HUES48 (cell line): ENCODE measurements around the gene CEP72.
"Not testable (repeated sequence)": the region's sequence is repeated elsewhere in the genome, so short reads cannot be mapped to it uniquely, and the experiment has no call there.

Experiments used
- H3K27ac ChIP-seq: one replicate; pipeline ENCODE4 v1.7.0; 2013; ENCODE audit warnings: low read depth, low read length, inconsistent platforms
- H3K27me3 ChIP-seq: 2 replicates; pipeline ENCODE4 v1.6.1; 2013; ENCODE audit warnings: mild to moderate bottlenecking, low read length; ENCODE audit not compliant: control insufficient read depth, insufficient read depth
- H3K36me3 ChIP-seq: 2 replicates; pipeline ENCODE4 v1.6.1; 2013; ENCODE audit warnings: low read length; ENCODE audit not compliant: control insufficient read depth, insufficient read depth
- H3K4me1 ChIP-seq: 2 replicates; pipeline ENCODE4 v1.6.1; 2013; ENCODE audit warnings: mild to moderate bottlenecking, low read length; ENCODE audit not compliant: control insufficient read depth, insufficient read depth
- H3K4me3 ChIP-seq: 2 replicates; pipeline ENCODE4 v1.5.1; 2013; ENCODE audit warnings: mild to moderate bottlenecking, low read depth, low read length
- H3K9ac ChIP-seq: 2 replicates; pipeline ENCODE4 v1.6.1; 2013; ENCODE audit warnings: mild to moderate bottlenecking, low read depth, low read length, moderate library complexity
- H3K9me3 ChIP-seq: 2 replicates; pipeline ENCODE4 v1.6.1; 2013; ENCODE audit warnings: low read length; ENCODE audit not compliant: control insufficient read depth, insufficient read depth

Gene CEP72

GRCh38 chr5:570886-571285, 41.3 kb upstream of the CEP72 start:
- no peaks in the 10 kb centered on the region for H3K36me3 ChIP-seq
- no peaks in the 10 kb centered on the region for H3K9me3 ChIP-seq
- H3K27ac ChIP-seq, result no peak overlapping the region
- H3K27me3 ChIP-seq, result peaks cover 3% of the 10 kb centered on the region
- H3K9ac ChIP-seq, result no peak overlapping the region
- peaks cover 3% of the 10 kb centered on the region; the same call in 1 of the 2 replicates for H3K4me1 ChIP-seq
- H3K4me3 ChIP-seq, result no peak overlapping the region

DNA sequence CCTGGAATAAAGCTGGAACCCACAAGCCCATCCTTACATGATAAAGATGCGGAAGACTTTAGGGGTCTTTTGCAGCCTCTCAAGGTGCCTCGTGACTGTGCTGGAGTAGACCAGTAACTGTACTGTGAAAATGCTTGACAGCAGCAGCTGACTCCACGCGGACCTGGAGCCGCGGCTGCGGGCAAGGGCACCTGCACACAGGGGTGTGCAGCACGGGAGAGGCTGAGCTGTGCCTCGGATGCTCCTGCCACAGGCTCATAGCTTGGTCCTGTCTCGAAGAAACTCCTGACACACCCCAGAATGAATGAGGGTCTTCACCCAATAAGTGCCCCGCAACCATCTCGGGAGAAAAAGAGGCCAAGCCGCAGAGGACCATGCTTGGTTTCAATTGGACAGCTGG, 40.3 kb upstream of the CEP72 start:
- Histone ChIP-seq H3K27me3 (no peaks in the 10 kb centered on the region; the same call in 1 of the 2 replicates), H3K4me3 (no peak overlapping the region), H3K27ac (no peak overlapping the region), H3K9me3 (no peaks in the 10 kb centered on the region; the same call in 1 of the 2 replicates), H3K9ac (no peak overlapping the region), H3K4me1 (peaks cover 3% of the 10 kb centered on the region; the same call in 1 of the 2 replicates), H3K36me3 (no peaks in the 10 kb centered on the region)

DNA sequence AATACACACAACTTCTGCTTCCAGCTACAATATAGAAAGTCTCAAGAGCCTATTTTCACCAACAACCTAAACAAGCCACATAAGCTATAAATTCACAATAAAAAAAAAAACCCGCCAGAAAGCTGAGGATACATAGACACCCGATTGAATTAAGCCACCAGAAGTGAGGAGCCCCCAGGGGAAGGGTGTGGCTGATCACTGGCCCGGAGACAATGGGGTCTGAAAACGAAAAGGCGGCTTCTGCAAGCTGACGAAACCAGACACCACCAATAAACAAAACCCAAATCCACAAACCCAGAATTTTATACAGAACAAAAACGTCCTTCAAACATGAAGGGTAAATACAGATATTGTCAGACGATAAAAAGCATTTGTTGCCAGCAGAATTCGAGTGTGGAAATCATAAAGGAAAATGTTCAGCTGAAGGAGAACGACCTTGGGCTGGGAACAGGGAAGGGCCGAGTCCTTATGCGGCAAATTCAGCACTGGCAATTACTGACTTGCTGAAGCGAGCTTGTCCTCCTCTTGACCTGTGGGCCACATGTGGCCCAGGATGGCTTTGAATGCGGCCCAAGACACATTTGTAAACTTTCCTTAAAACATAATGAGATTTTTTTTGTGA, 39.6 kb upstream of the CEP72 start:
- no peak overlapping the region for H3K9ac ChIP-seq
- H3K4me3 ChIP-seq, result no peak overlapping the region
- no peaks in the 10 kb centered on the region; the same call in 1 of the 2 replicates for H3K9me3 ChIP-seq
- no peaks in the 10 kb centered on the region for H3K36me3 ChIP-seq
- no peak overlapping the region for H3K27ac ChIP-seq
- peaks cover 3% of the 10 kb centered on the region; the same call in 1 of the 2 replicates for H3K4me1 ChIP-seq
- H3K27me3 ChIP-seq, result no peaks in the 10 kb centered on the region; the same call in 1 of the 2 replicates

DNA sequence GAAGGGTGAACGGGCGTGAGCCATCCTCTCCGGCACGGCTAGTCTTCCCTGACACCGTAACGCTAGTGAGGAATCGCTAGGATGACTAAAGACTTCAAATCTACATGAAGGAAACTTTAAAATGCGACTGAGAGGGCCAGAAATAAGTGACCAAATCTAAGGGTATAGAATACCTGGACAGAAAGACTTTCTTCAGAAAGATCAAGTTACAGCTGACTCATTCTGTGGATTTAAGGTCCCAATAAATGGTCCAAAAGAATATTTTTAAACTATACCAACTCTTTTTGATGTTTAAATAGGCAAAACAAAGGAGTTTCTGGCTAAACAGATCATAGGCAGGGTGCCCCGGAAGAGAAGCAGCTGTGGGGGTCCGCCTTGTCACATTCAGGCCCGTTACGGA, 38.9 kb upstream of the CEP72 start:
- no peak overlapping the region for H3K9ac ChIP-seq
- no peaks in the 10 kb centered on the region; the same call in 1 of the 2 replicates for H3K9me3 ChIP-seq
- peaks cover 2% of the 10 kb centered on the region for H3K27me3 ChIP-seq
- H3K36me3 ChIP-seq, result no peaks in the 10 kb centered on the region
- no peak overlapping the region for H3K27ac ChIP-seq
- H3K4me3 ChIP-seq, result no peak overlapping the region
- peaks cover 3% of the 10 kb centered on the region; the same call in 1 of the 2 replicates for H3K4me1 ChIP-seq

- H3K27ac ChIP-seq, result no peak overlapping the region
- no peak overlapping the region for H3K9ac ChIP-seq
- H3K9me3 ChIP-seq, result no peaks in the 10 kb centered on the region; the same call in 1 of the 2 replicates
- H3K27me3 ChIP-seq, result peaks cover 10% of the 10 kb centered on the region
- no peaks in the 10 kb centered on the region for H3K36me3 ChIP-seq
- no peak overlapping the region for H3K4me3 ChIP-seq
- H3K4me1 ChIP-seq, result peaks cover 3% of the 10 kb centered on the region; the same call in 1 of the 2 replicates
Observed at GRCh38 chr5:573976-574375, 38.2 kb upstream of the CEP72 start.

- no peaks in the 10 kb centered on the region; the same call in 1 of the 2 replicates for H3K9me3 ChIP-seq
- H3K36me3 ChIP-seq, result no peaks in the 10 kb centered on the region
- H3K9ac ChIP-seq, result no peak overlapping the region
- H3K27ac ChIP-seq, result no peak overlapping the region
- H3K4me3 ChIP-seq, result no peak overlapping the region
- H3K27me3 ChIP-seq, result peaks cover 16% of the 10 kb centered on the region
- peaks cover 9% of the 10 kb centered on the region; the same call in 1 of the 2 replicates for H3K4me1 ChIP-seq
Observed at GRCh38 chr5:574906-575305, 37.2 kb upstream of the CEP72 start.

GRCh38 chr5:575636-576035, 36.5 kb upstream of the CEP72 start:
- H3K36me3 ChIP-seq, result no peaks in the 10 kb centered on the region
- peaks cover 19% of the 10 kb centered on the region for H3K27me3 ChIP-seq
- H3K4me3 ChIP-seq, result no peak overlapping the region
- H3K9ac ChIP-seq, result no peak overlapping the region
- no peaks in the 10 kb centered on the region; the same call in 1 of the 2 replicates for H3K9me3 ChIP-seq
- H3K4me1 ChIP-seq, result peaks cover 16% of the 10 kb centered on the region
- no peak overlapping the region for H3K27ac ChIP-seq

DNA sequence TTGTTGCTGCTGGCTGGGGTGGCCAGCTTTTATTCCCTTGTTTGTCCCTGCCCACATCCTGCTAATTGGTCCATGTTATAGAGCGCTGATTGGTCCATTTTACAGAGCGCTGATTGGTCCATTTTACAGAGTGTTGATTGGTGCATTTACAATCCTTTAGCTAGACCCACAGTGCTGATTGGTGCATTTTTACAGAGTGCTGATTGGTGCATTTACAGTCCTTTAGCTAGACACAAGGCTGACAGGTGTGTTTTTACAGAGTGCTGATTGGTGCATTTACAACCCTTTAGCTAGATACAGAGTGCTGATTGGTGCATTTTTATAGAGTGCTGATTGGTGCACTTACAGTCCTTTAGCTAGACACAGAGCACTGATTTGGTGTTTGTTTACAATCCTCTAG, 34.9 kb upstream of the CEP72 start:
- peaks cover 19% of the 10 kb centered on the region for H3K4me1 ChIP-seq
- H3K9ac ChIP-seq, H3K36me3 ChIP-seq, H3K27ac ChIP-seq, H3K4me3 ChIP-seq, H3K9me3 ChIP-seq: not testable (repeated sequence)
- H3K27me3 ChIP-seq, result peaks cover 30% of the 10 kb centered on the region

GRCh38 chr5:577800-578199, 34.3 kb upstream of the CEP72 start:
- Histone ChIP-seq H3K4me1 (peaks cover 16% of the 10 kb centered on the region), H3K4me3 (no peak overlapping the region), H3K9ac (no peak overlapping the region), H3K9me3 (no peaks in the 10 kb centered on the region; the same call in 1 of the 2 replicates), H3K27me3 (peaks cover 31% of the 10 kb centered on the region), H3K27ac (no peak overlapping the region), H3K36me3 (no peaks in the 10 kb centered on the region)

- H3K27me3 ChIP-seq, result peaks cover 36% of the 10 kb centered on the region
- H3K4me1 ChIP-seq, result peaks cover 16% of the 10 kb centered on the region
- no peaks in the 10 kb centered on the region; the same call in 1 of the 2 replicates for H3K9me3 ChIP-seq
- H3K9ac ChIP-seq, result no peak overlapping the region
- H3K36me3 ChIP-seq, result no peaks in the 10 kb centered on the region
- no peak overlapping the region for H3K27ac ChIP-seq
- H3K4me3 ChIP-seq, result no peak overlapping the region
Observed at GRCh38 chr5:579211-579610, 32.9 kb upstream of the CEP72 start.

GRCh38 chr5:579746-580366, 32.3 kb upstream of the CEP72 start:
- Histone ChIP-seq H3K9ac (no peak overlapping the region), H3K4me3 (no peak overlapping the region), H3K9me3 (no peaks in the 10 kb centered on the region; the same call in 1 of the 2 replicates), H3K27ac (no peak overlapping the region), H3K36me3 (no peaks in the 10 kb centered on the region), H3K4me1 (peaks cover 16% of the 10 kb centered on the region), H3K27me3 (peaks cover 36% of the 10 kb centered on the region)
